ENCODE data around the gene PCDHGA9.

DNA sequence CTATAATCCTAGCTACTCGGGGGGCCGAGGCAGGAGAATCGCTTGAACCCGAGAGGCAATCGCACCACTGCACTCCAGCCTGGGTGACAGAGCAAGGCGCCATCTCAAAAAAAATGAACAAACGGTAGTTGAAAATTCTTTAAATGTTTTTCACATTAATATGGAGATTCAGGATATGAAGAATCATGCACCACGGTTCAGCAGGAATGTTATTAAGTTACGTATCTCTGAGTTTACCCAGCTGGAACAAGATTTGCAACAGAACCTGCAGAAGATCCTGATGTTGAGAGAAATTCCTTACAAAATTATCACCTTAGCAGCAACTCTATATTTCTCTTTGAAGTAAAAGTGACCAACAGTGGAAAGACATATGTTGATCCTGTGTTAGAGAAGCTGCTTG lies 37.8 kb downstream of the PCDHGA9 start:
- TF ChIP-seq CTCF (IDR thresholded peaks at IDR 0.05; ENCODE audit: insufficient read depth, low read length, poor library complexity, severe bottlenecking) (no peak), EZH2phosphoT487 (conservative IDR thresholded peaks at IDR 0.05; ENCODE audit: low read length) (no peak)
